DMS153 treated with DMSO at 0.1 percent for 48 hours (cell line): ENCODE results near the gene HSD17B13.
"Not testable (repeated sequence)": the region's sequence is repeated elsewhere in the genome, so short reads cannot be mapped to it uniquely, and the experiment has no call there.

Experiments
- DNase-seq: peaks from one replicate; lab custom pipeline; 2025; ENCODE audit not compliant: unreplicated experiment; lab: John Stamatoyannopoulos, UW

The HSD17B13 gene

GRCh38 chr4:87322754-87323153 is at the start of gene HSD17B13:
Gene HSD17B13 (minus strand): TSS chr4:87322882. CDS start chr4:87322841, 41 bp downstream.
- no peak for DNase-seq

GRCh38 chr4:87370068-87370467 is 47.4 kb upstream of the HSD17B13 start:
- no peak for DNase-seq

- no peak for DNase-seq
Observed at GRCh38 chr4:87366521-87367162, 44.0 kb upstream of the HSD17B13 start.

- DNase-seq = no peak
Observed at GRCh38 chr4:87365348-87365747, 42.7 kb upstream of the HSD17B13 start.

- DNase-seq = no peak
Observed at GRCh38 chr4:87363552-87363951, 40.9 kb upstream of the HSD17B13 start.

GRCh38 chr4:87360338-87360935 is 37.8 kb upstream of the HSD17B13 start:
- no peak for DNase-seq

GRCh38 chr4:87359258-87359657 is 36.6 kb upstream of the HSD17B13 start:
- DNase-seq = no peak

GRCh38 chr4:87356832-87357526 is 34.3 kb upstream of the HSD17B13 start:
- DNase-seq = no peak

- DNase-seq = no peak
Observed at GRCh38 chr4:87354168-87355102, 31.8 kb upstream of the HSD17B13 start.

GRCh38 chr4:87353592-87353991 is 30.9 kb upstream of the HSD17B13 start:
- DNase-seq = no peak

GRCh38 chr4:87345139-87345538 is 22.5 kb upstream of the HSD17B13 start:
- DNase-seq = no peak

- DNase-seq = no peak
Observed at GRCh38 chr4:87342872-87343271, 20.2 kb upstream of the HSD17B13 start.

GRCh38 chr4:87341954-87342635 is 19.4 kb upstream of the HSD17B13 start:
- DNase-seq = not testable (repeated sequence)

- DNase-seq = no peak
Observed at GRCh38 chr4:87339440-87339839, 16.8 kb upstream of the HSD17B13 start.

- DNase-seq = no peak
Observed at GRCh38 chr4:87337361-87337760, 14.7 kb upstream of the HSD17B13 start.

- DNase-seq = no peak
Observed at GRCh38 chr4:87333267-87333666, 10.6 kb upstream of the HSD17B13 start.

- no peak for DNase-seq
Observed at GRCh38 chr4:87330761-87331160, 8.1 kb upstream of the HSD17B13 start.

GRCh38 chr4:87327136-87327535 is 4.5 kb upstream of the HSD17B13 start:
- no peak for DNase-seq

GRCh38 chr4:87326460-87326859 is 3.8 kb upstream of the HSD17B13 start:
- no peak for DNase-seq

GRCh38 chr4:87321888-87322287 is 794 bp downstream of the HSD17B13 start:
- DNase-seq = no peak

GRCh38 chr4:87317527-87317926 is 5.2 kb downstream of the HSD17B13 start:
- no peak for DNase-seq
